ENCODE data around the gene LRRC40.
"Not testable (repeated sequence)": the region's sequence is repeated elsewhere in the genome, so short reads cannot be mapped to it uniquely, and the experiment has no call there.

The LRRC40 gene

DNA sequence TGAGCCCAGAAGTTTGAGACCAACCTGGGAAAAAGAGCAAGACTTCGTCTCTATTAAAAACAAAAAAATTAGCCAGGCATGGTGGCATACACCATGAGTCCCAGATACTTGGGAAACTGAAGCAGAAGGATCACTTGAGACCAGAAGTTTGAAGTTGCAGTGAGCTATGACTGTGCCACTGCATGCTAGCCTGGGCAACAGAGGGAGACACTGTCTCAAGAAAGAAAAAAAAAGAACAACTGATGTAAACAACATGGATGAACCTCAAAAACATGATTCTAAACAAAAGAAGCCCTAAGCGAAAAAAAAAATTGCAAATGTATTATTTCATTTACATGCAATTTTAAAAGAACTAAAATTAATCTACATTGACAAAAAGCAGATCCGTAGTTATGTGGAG, 9.0 kb downstream of the LRRC40 start:
- H3K4me2 ChIP-seq (ENCODE audit: low read length, poor library complexity, severe bottlenecking): no peak overlapping the region
- H4K91ac ChIP-seq (ENCODE audit: low read length): no peak overlapping the region
- no peak overlapping the region for H3K9ac ChIP-seq (ENCODE audit: low read length)
- no peak overlapping the region for H2BK12ac ChIP-seq (ENCODE audit: low read length in 2 of 2)
- no peak overlapping the region for H3K27ac ChIP-seq (ENCODE audit: low read length, poor library complexity, severe bottlenecking)
- H3K9me3 ChIP-seq (ENCODE audit: control insufficient read depth, low read length): no peaks in the 10 kb centered on the region
- no peak overlapping the region for H3K4ac ChIP-seq (ENCODE audit: low read depth in 1 of 2, low read length in 2 of 2)
- no peak overlapping the region for H3K4me3 ChIP-seq (ENCODE audit: insufficient read depth in 1 of 2, low read depth in 1 of 2, low read length in 2 of 2)
- H2AK5ac ChIP-seq (ENCODE audit: low read length, severe bottlenecking): no peak overlapping the region
- 100% methylated on average over 2 of the region's 3 CpGs for WGBS
- H3K14ac ChIP-seq (ENCODE audit: low read length in 2 of 2): no peak overlapping the region
- H3K18ac ChIP-seq (ENCODE audit: low read depth in 1 of 2, low read length in 2 of 2): no peak overlapping the region
- no peak overlapping the region for H2BK5ac ChIP-seq (ENCODE audit: low read depth, low read length, poor library complexity, severe bottlenecking)
- DNase-seq: no peak
- no peak overlapping the region for H4K8ac ChIP-seq (ENCODE audit: low read length)
- no peak overlapping the region for H3K23ac ChIP-seq (ENCODE audit: low read length in 2 of 2)
- H2BK120ac ChIP-seq (ENCODE audit: low read depth, low read length): no peak overlapping the region
- peaks cover 2% of the 10 kb centered on the region for H3K4me1 ChIP-seq (ENCODE audit: control insufficient read depth, insufficient read depth, low read depth, low read length)
- H2BK15ac ChIP-seq (ENCODE audit: low read depth, poor library complexity, severe bottlenecking): no peak overlapping the region
- peaks cover 10% of the 10 kb centered on the region for H3K79me1 ChIP-seq (replicated peaks; ENCODE audit: low read length, poor library complexity, severe bottlenecking)
- H2AFZ ChIP-seq (ENCODE audit: low read depth, low read length): no peak overlapping the region
- H3K36me3 ChIP-seq (ENCODE audit: control insufficient read depth in 1 of 2, insufficient read depth in 2 of 2, low read depth in 1 of 2, low read length in 2 of 2): peaks cover 0 to 3% of the 10 kb centered on the region in 2 experiments
- no peaks in the 10 kb centered on the region for H3K27me3 ChIP-seq (ENCODE audit: control insufficient read depth in 1 of 2, insufficient read depth in 1 of 2, low read length in 2 of 2)

DNA sequence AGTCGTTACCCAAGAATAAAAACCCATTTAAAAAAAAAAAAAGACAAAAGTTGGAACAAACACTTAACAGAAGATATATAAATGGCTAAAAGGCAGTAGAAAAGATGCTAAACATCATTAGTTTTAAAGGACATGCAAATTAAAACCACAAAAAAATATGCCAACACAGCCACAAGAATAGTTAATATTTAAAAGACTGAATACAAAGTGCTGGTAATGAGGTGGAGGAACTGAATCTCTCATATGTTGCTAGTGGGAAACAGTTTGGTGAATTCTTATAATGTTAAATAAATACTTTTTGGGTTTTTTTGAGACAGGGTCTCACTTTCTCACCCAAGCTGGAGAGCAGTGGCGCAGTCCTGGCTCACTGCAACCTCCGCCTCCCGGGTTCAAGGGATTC, 10.0 kb downstream of the LRRC40 start:
- Histone ChIP-seq H3K4me1 (ENCODE audit: control insufficient read depth, insufficient read depth, low read depth, low read length) (peaks cover 2% of the 10 kb centered on the region), H2BK12ac (ENCODE audit: low read length in 2 of 2) (no peak overlapping the region), H2BK15ac (ENCODE audit: low read depth, poor library complexity, severe bottlenecking) (no peak overlapping the region), H3K18ac (ENCODE audit: low read depth in 1 of 2, low read length in 2 of 2) (no peak overlapping the region), H3K4me3 (ENCODE audit: insufficient read depth in 1 of 2, low read depth in 1 of 2, low read length in 2 of 2) (no peak overlapping the region), H2AFZ (ENCODE audit: low read depth, low read length) (no peak overlapping the region), H3K36me3 (ENCODE audit: control insufficient read depth in 1 of 2, insufficient read depth in 2 of 2, low read depth in 1 of 2, low read length in 2 of 2) (peaks cover 0 to 3% of the 10 kb centered on the region in 2 experiments), H3K9me3 (ENCODE audit: control insufficient read depth, low read length) (no peaks in the 10 kb centered on the region), H3K4me2 (ENCODE audit: low read length, poor library complexity, severe bottlenecking) (no peak overlapping the region), H4K91ac (ENCODE audit: low read length) (no peak overlapping the region), H3K4ac (ENCODE audit: low read depth in 1 of 2, low read length in 2 of 2) (no peak overlapping the region), H2BK5ac (ENCODE audit: low read depth, low read length, poor library complexity, severe bottlenecking) (no peak overlapping the region), H3K79me1 (replicated peaks; ENCODE audit: low read length, poor library complexity, severe bottlenecking) (peaks cover 10% of the 10 kb centered on the region), H3K27ac (ENCODE audit: low read length, poor library complexity, severe bottlenecking) (no peak overlapping the region), H3K27me3 (ENCODE audit: control insufficient read depth in 1 of 2, insufficient read depth in 1 of 2, low read length in 2 of 2) (no peaks in the 10 kb centered on the region), H3K23ac (ENCODE audit: low read length in 2 of 2) (no peak overlapping the region), H4K8ac (ENCODE audit: low read length) (no peak overlapping the region), H3K14ac (ENCODE audit: low read length in 2 of 2) (no peak overlapping the region), H3K9ac (ENCODE audit: low read length) (no peak overlapping the region), H2AK5ac (ENCODE audit: low read length, severe bottlenecking) (no peak overlapping the region), H2BK120ac (ENCODE audit: low read depth, low read length) (no peak overlapping the region)
- no peak for DNase-seq
- WGBS: 95% methylated on average over 3 of the region's 4 CpGs

DNA sequence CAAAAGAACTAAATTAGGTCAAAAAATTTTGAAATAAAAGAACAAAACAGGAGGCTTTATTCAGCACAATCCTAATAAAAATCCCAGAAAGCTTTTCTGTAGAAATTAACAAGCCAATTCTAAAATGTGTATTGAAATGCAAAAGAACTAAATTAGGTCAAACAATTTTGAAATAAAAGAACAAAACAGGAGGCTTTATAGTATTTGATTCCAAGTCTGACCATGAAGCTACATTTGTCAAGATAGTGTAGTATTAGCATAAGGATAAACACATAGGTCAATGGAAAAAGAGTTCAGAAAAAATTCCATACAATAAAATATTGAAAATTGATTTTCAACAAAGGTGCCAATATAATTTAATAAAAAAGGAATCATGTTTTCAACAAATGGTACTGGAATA, 10.8 kb downstream of the LRRC40 start:
- H3K18ac ChIP-seq (ENCODE audit: low read depth in 1 of 2, low read length in 2 of 2): no peak overlapping the region
- no peak overlapping the region for H4K8ac ChIP-seq (ENCODE audit: low read length)
- no peak overlapping the region for H2BK15ac ChIP-seq (ENCODE audit: low read depth, poor library complexity, severe bottlenecking)
- H2BK5ac ChIP-seq (ENCODE audit: low read depth, low read length, poor library complexity, severe bottlenecking): no peak overlapping the region
- no peaks in the 10 kb centered on the region for H3K27me3 ChIP-seq (ENCODE audit: control insufficient read depth in 1 of 2, insufficient read depth in 1 of 2, low read length in 2 of 2)
- no peak overlapping the region for H4K91ac ChIP-seq (ENCODE audit: low read length)
- peaks cover 2% of the 10 kb centered on the region for H3K4me1 ChIP-seq (ENCODE audit: control insufficient read depth, insufficient read depth, low read depth, low read length)
- H3K36me3 ChIP-seq (ENCODE audit: control insufficient read depth in 1 of 2, insufficient read depth in 2 of 2, low read depth in 1 of 2, low read length in 2 of 2): no peaks in the 10 kb centered on the region
- H3K27ac ChIP-seq (ENCODE audit: low read length, poor library complexity, severe bottlenecking): no peak overlapping the region
- no peak overlapping the region for H2BK12ac ChIP-seq (ENCODE audit: low read length in 2 of 2)
- no peak overlapping the region for H3K14ac ChIP-seq (ENCODE audit: low read length in 2 of 2)
- peaks cover 6% of the 10 kb centered on the region for H3K79me1 ChIP-seq (replicated peaks; ENCODE audit: low read length, poor library complexity, severe bottlenecking)
- H3K4me3 ChIP-seq (ENCODE audit: insufficient read depth in 1 of 2, low read depth in 1 of 2, low read length in 2 of 2): no peak overlapping the region
- no peak overlapping the region for H2AK5ac ChIP-seq (ENCODE audit: low read length, severe bottlenecking)
- no peak overlapping the region for H3K9ac ChIP-seq (ENCODE audit: low read length)
- no peak overlapping the region for H2AFZ ChIP-seq (ENCODE audit: low read depth, low read length)
- H3K23ac ChIP-seq (ENCODE audit: low read length in 2 of 2): no peak overlapping the region
- no peak overlapping the region for H2BK120ac ChIP-seq (ENCODE audit: low read depth, low read length)
- no peaks in the 10 kb centered on the region for H3K9me3 ChIP-seq (ENCODE audit: control insufficient read depth, low read length)
- H3K4ac ChIP-seq (ENCODE audit: low read depth in 1 of 2, low read length in 2 of 2): no peak overlapping the region
- no peak for DNase-seq
- no peak overlapping the region for H3K4me2 ChIP-seq (ENCODE audit: low read length, poor library complexity, severe bottlenecking)

DNA sequence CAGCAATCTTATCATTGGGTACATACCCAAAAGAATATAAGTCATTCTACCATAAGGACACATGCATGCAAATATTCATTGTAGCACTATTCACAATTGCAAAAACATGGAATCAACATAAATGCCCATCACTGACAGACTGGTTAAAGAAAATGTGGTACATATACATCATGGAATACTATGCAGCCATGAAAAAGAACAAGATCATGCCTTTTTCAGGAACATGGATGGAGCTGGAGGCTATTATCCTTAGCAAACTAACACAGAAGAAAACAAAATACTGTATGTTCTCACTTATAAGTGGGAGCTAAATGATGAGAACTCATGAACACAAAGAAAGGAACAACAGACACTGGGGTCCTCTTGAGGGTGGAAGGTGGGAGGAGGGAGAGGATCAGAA, 12.9 kb downstream of the LRRC40 start:
- H3K4me1 ChIP-seq (ENCODE audit: control insufficient read depth, insufficient read depth, low read depth, low read length); H2AFZ ChIP-seq (ENCODE audit: low read depth, low read length); H3K4ac ChIP-seq (ENCODE audit: low read depth in 1 of 2, low read length in 2 of 2); H2BK12ac ChIP-seq (ENCODE audit: low read length in 2 of 2); H4K8ac ChIP-seq (ENCODE audit: low read length); H2BK120ac ChIP-seq (ENCODE audit: low read depth, low read length); H4K91ac ChIP-seq (ENCODE audit: low read length); H2BK15ac ChIP-seq (ENCODE audit: low read depth, poor library complexity, severe bottlenecking); H3K23ac ChIP-seq (ENCODE audit: low read length in 2 of 2); H3K4me3 ChIP-seq (ENCODE audit: insufficient read depth in 1 of 2, low read depth in 1 of 2, low read length in 2 of 2); DNase-seq; H3K27ac ChIP-seq (ENCODE audit: low read length, poor library complexity, severe bottlenecking); H3K18ac ChIP-seq (ENCODE audit: low read depth in 1 of 2, low read length in 2 of 2); H3K79me1 ChIP-seq (replicated peaks; ENCODE audit: low read length, poor library complexity, severe bottlenecking); H3K9ac ChIP-seq (ENCODE audit: low read length); H3K9me3 ChIP-seq (ENCODE audit: control insufficient read depth, low read length); H3K14ac ChIP-seq (ENCODE audit: low read length in 2 of 2); H2BK5ac ChIP-seq (ENCODE audit: low read depth, low read length, poor library complexity, severe bottlenecking); H3K27me3 ChIP-seq (ENCODE audit: control insufficient read depth in 1 of 2, insufficient read depth in 1 of 2, low read length in 2 of 2); H3K4me2 ChIP-seq (ENCODE audit: low read length, poor library complexity, severe bottlenecking); H2AK5ac ChIP-seq (ENCODE audit: low read length, severe bottlenecking); H3K36me3 ChIP-seq (ENCODE audit: control insufficient read depth in 1 of 2, insufficient read depth in 2 of 2, low read depth in 1 of 2, low read length in 2 of 2): not testable (repeated sequence)
